Neural progenitor cell (in vitro differentiated cells): ENCODE results near the gene CBR4.

Experiments used
- EZH2 ChIP-seq: fragments of 200-600 bp; sonication (generic); IDR thresholded peaks from 2 replicates; pipeline ENCODE4 v1.6.1; 2017; ENCODE audit warnings: antibody characterized with exemption, mild to moderate bottlenecking, moderate library complexity
- EZH2phosphoT487 ChIP-seq: fragments of 200-600 bp; sonication (generic); IDR thresholded peaks from 2 replicates; pipeline ENCODE4 v1.6.1; 2017; ENCODE audit warnings: antibody characterized with exemption
- TF ChIP-seq, protein P1 (sequence below): fragments of 200-600 bp; sonication (generic); IDR thresholded peaks from 2 replicates; pipeline ENCODE4 v1.5.1; 2017; ENCODE audit warnings: antibody characterized with exemption, mild to moderate bottlenecking

DNA sequence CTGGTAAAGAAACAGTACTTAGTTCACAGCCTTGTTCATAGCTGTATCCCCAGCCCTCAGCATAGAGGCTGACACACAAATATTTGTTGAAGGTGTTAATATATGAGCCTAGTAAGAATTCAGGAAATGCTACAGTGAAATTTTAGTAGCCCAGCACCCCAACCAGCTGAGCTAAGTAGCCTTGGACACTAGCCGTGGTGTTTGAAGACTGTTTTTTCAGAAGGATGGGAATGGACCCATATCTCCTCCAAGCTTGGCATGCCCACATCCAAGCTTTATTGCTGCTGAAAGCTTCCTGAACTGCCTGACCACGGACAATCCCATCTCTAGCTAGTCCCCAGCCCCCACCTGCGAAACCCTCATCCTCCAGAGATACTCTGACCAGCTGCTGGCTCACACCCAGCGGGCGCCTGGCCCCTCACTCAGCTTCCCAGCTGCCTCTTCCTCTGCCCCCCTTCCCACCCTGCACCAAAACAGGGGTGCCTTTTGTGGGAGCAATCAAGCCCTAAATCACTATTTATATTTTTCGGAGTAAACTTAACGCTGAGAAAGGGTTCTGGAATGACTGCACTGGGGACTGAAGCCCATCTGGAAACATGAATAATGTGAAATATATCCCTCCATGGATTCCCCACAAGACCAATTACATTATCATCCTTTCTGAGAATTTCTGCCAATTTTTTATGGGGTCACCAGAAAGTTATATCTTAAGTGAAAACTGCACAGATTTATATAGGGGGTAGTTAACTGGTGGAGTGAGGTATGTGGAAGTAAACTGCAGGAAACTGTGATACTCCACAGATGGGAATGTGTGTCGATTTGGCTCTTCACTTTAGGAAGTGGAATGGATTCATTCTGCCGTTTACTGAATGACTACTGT, 41.1 kb upstream of the CBR4 start:
- TF ChIP-seq, protein P1, sequence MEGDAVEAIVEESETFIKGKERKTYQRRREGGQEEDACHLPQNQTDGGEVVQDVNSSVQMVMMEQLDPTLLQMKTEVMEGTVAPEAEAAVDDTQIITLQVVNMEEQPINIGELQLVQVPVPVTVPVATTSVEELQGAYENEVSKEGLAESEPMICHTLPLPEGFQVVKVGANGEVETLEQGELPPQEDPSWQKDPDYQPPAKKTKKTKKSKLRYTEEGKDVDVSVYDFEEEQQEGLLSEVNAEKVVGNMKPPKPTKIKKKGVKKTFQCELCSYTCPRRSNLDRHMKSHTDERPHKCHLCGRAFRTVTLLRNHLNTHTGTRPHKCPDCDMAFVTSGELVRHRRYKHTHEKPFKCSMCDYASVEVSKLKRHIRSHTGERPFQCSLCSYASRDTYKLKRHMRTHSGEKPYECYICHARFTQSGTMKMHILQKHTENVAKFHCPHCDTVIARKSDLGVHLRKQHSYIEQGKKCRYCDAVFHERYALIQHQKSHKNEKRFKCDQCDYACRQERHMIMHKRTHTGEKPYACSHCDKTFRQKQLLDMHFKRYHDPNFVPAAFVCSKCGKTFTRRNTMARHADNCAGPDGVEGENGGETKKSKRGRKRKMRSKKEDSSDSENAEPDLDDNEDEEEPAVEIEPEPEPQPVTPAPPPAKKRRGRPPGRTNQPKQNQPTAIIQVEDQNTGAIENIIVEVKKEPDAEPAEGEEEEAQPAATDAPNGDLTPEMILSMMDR: no peak
- TF ChIP-seq EZH2phosphoT487: no peak
- TF ChIP-seq EZH2: no peak
